ENCODE measurements around the gene TEKT3. TPM values are rescaled to one million over a fixed set of nuclear protein-coding genes. Genes with fewer than 3 reads are reported as not detected.

Gene TEKT3
- total and polyA plus RNA-seq, 2 donors (not counting 3 experiments of a cell fraction or from before 2014, with no cell fraction given), result 0.28 TPM; not detected in 1

DNA sequence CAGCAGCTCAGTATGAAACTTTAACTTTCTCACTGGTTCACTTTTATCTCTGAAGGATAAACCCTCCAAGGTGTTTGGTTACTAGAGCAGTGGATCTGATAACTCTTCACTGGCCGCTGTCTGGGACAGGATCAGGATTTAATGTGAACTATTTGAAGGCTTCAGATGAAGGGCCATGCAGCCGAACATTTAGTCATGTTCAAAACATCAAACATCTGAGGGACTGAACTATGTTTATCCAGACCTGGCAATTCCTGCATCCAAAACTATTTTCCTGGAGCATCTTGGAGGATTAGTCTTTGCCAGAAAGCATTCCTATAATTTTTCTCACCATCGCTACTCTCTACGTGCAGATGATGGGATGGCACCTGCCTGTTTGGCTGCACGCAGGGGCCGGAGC is 55.9 kb downstream of the TEKT3 start:
- no TSS peak for BruUV-seq (replicated peaks)
- dilution Hi-C loops (cut with MboI; ENCODE audit: extremely low pct_ligation_motif_present, low sequenced_read_pairs), result no loop called here
- POLR2A ChIA-PET, result no interaction called here

More for the DNA sequence above, 55.9 kb downstream of the TEKT3 start:
- H3K36me3 ChIP-seq (ENCODE audit: control insufficient read depth in 2 of 2, extremely low read depth in 1 of 2, insufficient read depth in 2 of 2, low read length in 2 of 2), result no peaks in the 10 kb centered on the region
- H4K20me1 ChIP-seq (replicated peaks; ENCODE audit: control insufficient read depth, extremely low read depth, insufficient read depth, low read length), result no peaks in the 10 kb centered on the region
- TF ChIP-seq POLR2A (IDR thresholded peaks at IDR 0.05; ENCODE audit: low read depth, low read length) (no peak), POLR2AphosphoS5 (IDR thresholded peaks at IDR 0.05; ENCODE audit: insufficient read depth, low read depth, low read length) (no peak), JUN (IDR thresholded peaks at IDR 0.05; ENCODE audit: borderline replicate concordance, insufficient read depth, insufficient read length, low read depth) (no peak), MYC (IDR thresholded peaks at IDR 0.05; ENCODE audit: low read depth, low read length) (no peak), GATA2 (IDR thresholded peaks at IDR 0.05; ENCODE audit: insufficient read depth, insufficient read length, low read depth, low read length) (no peak), EZH2 (IDR thresholded peaks at IDR 0.05; ENCODE audit: borderline replicate concordance, low read depth, low read length, severe bottlenecking) (no peak), CTCF (IDR thresholded peaks at IDR 0.05; ENCODE audit: extremely low read depth in 1 of 2, insufficient read depth in 1 of 2, low read depth in 1 of 2, low read length in 2 of 2) (no peak), FOS (IDR thresholded peaks at IDR 0.05; ENCODE audit: borderline replicate concordance, insufficient read depth, low read length) (no peak)
- TF ChIP-seq, protein P1, sequence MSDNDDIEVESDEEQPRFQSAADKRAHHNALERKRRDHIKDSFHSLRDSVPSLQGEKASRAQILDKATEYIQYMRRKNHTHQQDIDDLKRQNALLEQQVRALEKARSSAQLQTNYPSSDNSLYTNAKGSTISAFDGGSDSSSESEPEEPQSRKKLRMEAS (IDR thresholded peaks at IDR 0.05; ENCODE audit: insufficient read depth, insufficient read length), result no peak
- H3K4me1 ChIP-seq (ENCODE audit: control insufficient read depth, extremely low read depth, insufficient read depth, low read length), result peaks cover 5% of the 10 kb centered on the region
- no peak overlapping the region for H3K9ac ChIP-seq (replicated peaks; ENCODE audit: extremely low read depth, insufficient read depth, low read length)
- H3K4me2 ChIP-seq (ENCODE audit: insufficient read depth, low read length), result no peak overlapping the region
- H3K9me1 ChIP-seq (replicated peaks; ENCODE audit: control insufficient read depth, extremely low read depth, insufficient read depth, low read length), result no peaks in the 10 kb centered on the region
- H3K79me2 ChIP-seq (ENCODE audit: control insufficient read depth, insufficient read depth, low read length), result no peaks in the 10 kb centered on the region
- FAIRE-seq (no peak), DNase-seq (ENCODE audit: low read depth, low spot score) (no peak)
- H3K4me3 ChIP-seq (replicated peaks in 1 of 3; ENCODE audit: insufficient read depth in 1 of 3, low read depth in 1 of 3, low read length in 3 of 3), result no peak overlapping the region
- H2AFZ ChIP-seq (ENCODE audit: low read depth, low read length), result no peak overlapping the region
- intact Hi-C loops (cut with micrococcal nuclease), result no loop called here
- CTCF ChIA-PET, result interaction anchor here (1.0 to 1.1 kb wide), 2 partner anchors 33 to 217 kb away, joined by 3 to 4 read pairs; no protein-coding TSS in a partner anchor
- no peak overlapping the region for H3K27ac ChIP-seq (ENCODE audit: insufficient read depth, low read depth, low read length)
- no peaks in the 10 kb centered on the region for H3K9me3 ChIP-seq (replicated peaks; ENCODE audit: control insufficient read depth, insufficient read depth, low read length)
- H3K27me3 ChIP-seq (ENCODE audit: control insufficient read depth in 2 of 2, insufficient read depth in 2 of 2, low read length in 2 of 2), result peaks cover 0 to 3% of the 10 kb centered on the region in 2 experiments
